ENCODE results near the gene PTER. TPM values are rescaled to one million over a fixed set of nuclear protein-coding genes. Genes with fewer than 3 reads are reported as not detected.

The PTER gene
- total and polyA plus RNA-seq, 2 of the 13 experiments (the other 11 are each of a cell fraction or from before 2014, with no cell fraction given) = 6.1 to 6.6 TPM

- TF ChIP-seq CBX2 (IDR thresholded peaks at IDR 0.05; ENCODE audit: low read depth, low read length) (no peak), CBX2 (CRISPR knock-in tag; IDR thresholded peaks at IDR 0.05; ENCODE audit: low read depth) (no peak), ZNF276 (CRISPR knock-in tag; IDR thresholded peaks at IDR 0.05; ENCODE audit: low read depth) (no peak), ZBTB43 (CRISPR knock-in tag; conservative IDR thresholded peaks at IDR 0.05) (no peak), RFX3 (CRISPR knock-in tag; IDR thresholded peaks at IDR 0.05) (no peak), PAX8 (CRISPR knock-in tag; IDR thresholded peaks at IDR 0.05; ENCODE audit: borderline replicate concordance) (no peak)
- TF ChIP-seq, protein P1, sequence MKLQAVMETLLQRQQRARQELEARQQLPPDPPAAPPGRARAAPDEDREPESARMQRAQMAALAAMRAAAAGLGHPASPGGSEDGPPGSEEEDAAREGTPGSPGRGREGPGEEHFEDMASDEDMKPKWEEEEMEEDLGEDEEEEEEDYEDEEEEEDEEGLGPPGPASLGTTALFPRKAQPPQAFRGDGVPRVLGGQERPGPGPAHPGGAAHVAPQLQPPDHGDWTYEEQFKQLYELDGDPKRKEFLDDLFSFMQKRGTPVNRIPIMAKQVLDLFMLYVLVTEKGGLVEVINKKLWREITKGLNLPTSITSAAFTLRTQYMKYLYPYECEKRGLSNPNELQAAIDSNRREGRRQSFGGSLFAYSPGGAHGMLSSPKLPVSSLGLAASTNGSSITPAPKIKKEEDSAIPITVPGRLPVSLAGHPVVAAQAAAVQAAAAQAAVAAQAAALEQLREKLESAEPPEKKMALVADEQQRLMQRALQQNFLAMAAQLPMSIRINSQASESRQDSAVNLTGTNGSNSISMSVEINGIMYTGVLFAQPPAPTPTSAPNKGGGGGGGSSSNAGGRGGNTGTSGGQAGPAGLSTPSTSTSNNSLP (IDR thresholded peaks at IDR 0.05; ENCODE audit: low read depth, low read length) = no peak
These were observed 29.2 kb downstream of the PTER start (continued) for GRCh38 chr10:16466001-16466400.

GRCh38 chr10:16470747-16471146 lies 33.9 kb downstream of the PTER start:
- 47% methylated on average over 5 of the region's 5 CpGs for WGBS (ENCODE audit: low lambda C conversion rate)
- CTCF ChIA-PET (ENCODE audit: low intra/inter-chr PET ratio, low total read pairs) = no interaction called here
- TF ChIP-seq HOXA5 (CRISPR knock-in tag; IDR thresholded peaks at IDR 0.05) (no peak), GATAD2A (CRISPR knock-in tag; IDR thresholded peaks at IDR 0.05) (no peak), ZNF615 (CRISPR knock-in tag; IDR thresholded peaks at IDR 0.05; ENCODE audit: borderline replicate concordance) (no peak), SSRP1 (CRISPR knock-in tag; IDR thresholded peaks at IDR 0.05) (no peak), SIN3B (IDR thresholded peaks at IDR 0.05; ENCODE audit: low read length) (no peak), ZNF720 (CRISPR knock-in tag; IDR thresholded peaks at IDR 0.05) (no peak), SRY (CRISPR knock-in tag; IDR thresholded peaks at IDR 0.05) (no peak)
- TF ChIP-seq, protein P2, sequence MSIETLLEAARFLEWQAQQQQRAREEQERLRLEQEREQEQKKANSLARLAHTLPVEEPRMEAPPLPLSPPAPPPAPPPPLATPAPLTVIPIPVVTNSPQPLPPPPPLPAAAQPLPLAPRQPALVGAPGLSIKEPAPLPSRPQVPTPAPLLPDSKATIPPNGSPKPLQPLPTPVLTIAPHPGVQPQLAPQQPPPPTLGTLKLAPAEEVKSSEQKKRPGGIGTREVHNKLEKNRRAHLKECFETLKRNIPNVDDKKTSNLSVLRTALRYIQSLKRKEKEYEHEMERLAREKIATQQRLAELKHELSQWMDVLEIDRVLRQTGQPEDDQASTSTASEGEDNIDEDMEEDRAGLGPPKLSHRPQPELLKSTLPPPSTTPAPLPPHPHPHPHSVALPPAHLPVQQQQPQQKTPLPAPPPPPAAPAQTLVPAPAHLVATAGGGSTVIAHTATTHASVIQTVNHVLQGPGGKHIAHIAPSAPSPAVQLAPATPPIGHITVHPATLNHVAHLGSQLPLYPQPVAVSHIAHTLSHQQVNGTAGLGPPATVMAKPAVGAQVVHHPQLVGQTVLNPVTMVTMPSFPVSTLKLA (IDR thresholded peaks at IDR 0.05) = no peak
- TF ChIP-seq, protein P3, sequence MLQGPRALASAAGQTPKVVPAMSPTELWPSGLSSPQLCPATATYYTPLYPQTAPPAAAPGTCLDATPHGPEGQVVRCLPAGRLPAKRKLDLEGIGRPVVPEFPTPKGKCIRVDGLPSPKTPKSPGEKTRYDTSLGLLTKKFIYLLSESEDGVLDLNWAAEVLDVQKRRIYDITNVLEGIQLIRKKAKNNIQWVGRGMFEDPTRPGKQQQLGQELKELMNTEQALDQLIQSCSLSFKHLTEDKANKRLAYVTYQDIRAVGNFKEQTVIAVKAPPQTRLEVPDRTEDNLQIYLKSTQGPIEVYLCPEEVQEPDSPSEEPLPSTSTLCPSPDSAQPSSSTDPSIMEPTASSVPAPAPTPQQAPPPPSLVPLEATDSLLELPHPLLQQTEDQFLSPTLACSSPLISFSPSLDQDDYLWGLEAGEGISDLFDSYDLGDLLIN (CRISPR knock-in tag; IDR thresholded peaks at IDR 0.05; ENCODE audit: borderline replicate concordance) = no peak

More at GRCh38 chr10:16470747-16471146, 33.9 kb downstream of the PTER start:
- no peaks in the 10 kb centered on the region for H3K27me3 ChIP-seq (ENCODE audit: control insufficient read depth in 1 of 2, insufficient read depth in 2 of 2, low read length in 2 of 2)
- ATAC-seq (no peak), FAIRE-seq (no peak), DNase-seq (ENCODE audit: low spot score) (no peak)
- no peak overlapping the region for H3K9ac ChIP-seq (ENCODE audit: insufficient read depth, low read depth, low read length)
- no peaks in the 10 kb centered on the region for H3K36me3 ChIP-seq (replicated peaks in 1 of 2; ENCODE audit: control insufficient read depth in 1 of 2, insufficient read depth in 2 of 2, low read length in 2 of 2)
- no peak overlapping the region for H3K27ac ChIP-seq (ENCODE audit: extremely low read length, insufficient read depth, low read length)
- no peak overlapping the region for H2AFZ ChIP-seq (ENCODE audit: low read length)
- in situ Hi-C loops (cut with HindIII; ENCODE audit: extremely low pct_ligation_motif_present, low pct_unique_long_range_greater_than_20kb) (no loop called here), intact Hi-C loops (cut with micrococcal nuclease; ENCODE audit: unreplicated experiment) (loop anchor here (1.0 kb wide), 1 partner anchor 42 kb away; no protein-coding TSS in a partner anchor)
- no peaks in the 10 kb centered on the region for H3K79me2 ChIP-seq (ENCODE audit: insufficient read depth, low read length)
- H3K4me1 ChIP-seq (ENCODE audit: insufficient read depth, low read length) = no peaks in the 10 kb centered on the region
- no TSS peak for BruUV-seq (replicated peaks)
- no peak overlapping the region for H3K4me3 ChIP-seq (replicated peaks in 1 of 3; ENCODE audit: insufficient read depth in 1 of 3, low read depth in 2 of 3, low read length in 3 of 3)
- POLR2A ChIA-PET = no interaction called here
- H3K4me2 ChIP-seq (ENCODE audit: low read depth, low read length) = no peak overlapping the region
- no peaks in the 10 kb centered on the region for H4K20me1 ChIP-seq (ENCODE audit: insufficient read depth, low read length)
- no peaks in the 10 kb centered on the region for H3K9me3 ChIP-seq (ENCODE audit: low read length)
